ENCODE measurements around the gene EAF1.

DNA sequence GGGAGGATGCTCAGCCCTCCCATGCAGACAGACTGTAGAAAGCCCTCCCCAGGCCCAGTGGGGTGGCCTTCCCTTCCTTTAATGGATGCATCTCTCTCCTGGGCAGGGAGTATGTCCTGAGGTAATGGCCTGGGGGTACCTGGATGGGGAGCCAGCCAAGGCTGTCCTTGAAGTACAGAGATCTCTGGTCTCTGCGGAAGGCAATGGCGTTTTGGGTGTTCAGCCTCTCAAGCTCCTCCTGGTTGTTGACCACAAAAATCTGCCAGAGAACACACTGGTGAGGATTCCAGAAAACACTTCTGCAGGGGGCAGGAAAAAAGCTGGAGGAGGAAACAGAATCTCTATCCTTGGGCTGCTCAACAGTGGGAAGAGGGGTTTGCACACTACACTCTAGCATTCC is 28.9 kb downstream of the EAF1 start:
- TF ChIP-seq, protein P1, sequence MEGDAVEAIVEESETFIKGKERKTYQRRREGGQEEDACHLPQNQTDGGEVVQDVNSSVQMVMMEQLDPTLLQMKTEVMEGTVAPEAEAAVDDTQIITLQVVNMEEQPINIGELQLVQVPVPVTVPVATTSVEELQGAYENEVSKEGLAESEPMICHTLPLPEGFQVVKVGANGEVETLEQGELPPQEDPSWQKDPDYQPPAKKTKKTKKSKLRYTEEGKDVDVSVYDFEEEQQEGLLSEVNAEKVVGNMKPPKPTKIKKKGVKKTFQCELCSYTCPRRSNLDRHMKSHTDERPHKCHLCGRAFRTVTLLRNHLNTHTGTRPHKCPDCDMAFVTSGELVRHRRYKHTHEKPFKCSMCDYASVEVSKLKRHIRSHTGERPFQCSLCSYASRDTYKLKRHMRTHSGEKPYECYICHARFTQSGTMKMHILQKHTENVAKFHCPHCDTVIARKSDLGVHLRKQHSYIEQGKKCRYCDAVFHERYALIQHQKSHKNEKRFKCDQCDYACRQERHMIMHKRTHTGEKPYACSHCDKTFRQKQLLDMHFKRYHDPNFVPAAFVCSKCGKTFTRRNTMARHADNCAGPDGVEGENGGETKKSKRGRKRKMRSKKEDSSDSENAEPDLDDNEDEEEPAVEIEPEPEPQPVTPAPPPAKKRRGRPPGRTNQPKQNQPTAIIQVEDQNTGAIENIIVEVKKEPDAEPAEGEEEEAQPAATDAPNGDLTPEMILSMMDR (IDR thresholded peaks at IDR 0.05; ENCODE audit: low read length): no peak
- TF ChIP-seq EZH2 (IDR thresholded peaks at IDR 0.05; ENCODE audit: borderline replicate concordance, low read length): no peak

Measured in OCI-LY1 (cell line).